HG02943 (cell line): Measurements from ENCODE around the gene PPP2R5B.

Experiments used
- ATAC-seq: cut with Tn5 transposase; IDR thresholded peaks from one replicate; pipeline ENCODE4 v1.9.1; 2021; ENCODE audit warnings: mild to moderate bottlenecking, low read depth, moderate library complexity; ENCODE audit not compliant: unreplicated experiment

PPP2R5B gene

GRCh38 chr11:64888729-64889511 lies 35.6 kb upstream of the PPP2R5B start:
- no peak for ATAC-seq

GRCh38 chr11:64890522-64890939 lies 34.0 kb upstream of the PPP2R5B start:
- no peak for ATAC-seq

- no peak for ATAC-seq
Measured at GRCh38 chr11:64891215-64891848, 33.2 kb upstream of the PPP2R5B start.

- ATAC-seq = no peak
Measured at GRCh38 chr11:64891880-64892279, 32.6 kb upstream of the PPP2R5B start.

- ATAC-seq = no peak
Measured at GRCh38 chr11:64892411-64892831, 32.1 kb upstream of the PPP2R5B start.

- ATAC-seq = no peak
Measured at GRCh38 chr11:64892838-64893193, 31.7 kb upstream of the PPP2R5B start.

GRCh38 chr11:64893194-64894069 lies 31.1 kb upstream of the PPP2R5B start:
- ATAC-seq = peak; percentile 60

GRCh38 chr11:64894070-64894811 lies 30.2 kb upstream of the PPP2R5B start:
- no peak for ATAC-seq

- ATAC-seq = no peak
Measured at GRCh38 chr11:64894812-64895452, 29.6 kb upstream of the PPP2R5B start.

GRCh38 chr11:64896448-64897022 lies 28.0 kb upstream of the PPP2R5B start:
- ATAC-seq = no peak

- no peak for ATAC-seq
Measured at GRCh38 chr11:64897381-64898075, 27.0 kb upstream of the PPP2R5B start.

- ATAC-seq = no peak
Measured at GRCh38 chr11:64898076-64898445, 26.4 kb upstream of the PPP2R5B start.

GRCh38 chr11:64898541-64898940 lies 25.9 kb upstream of the PPP2R5B start:
- no peak for ATAC-seq

GRCh38 chr11:64900263-64900678 lies 24.2 kb upstream of the PPP2R5B start:
- ATAC-seq = no peak

GRCh38 chr11:64900774-64901173 lies 23.7 kb upstream of the PPP2R5B start:
- no peak for ATAC-seq

- no peak for ATAC-seq
Measured at GRCh38 chr11:64902102-64902900, 22.2 kb upstream of the PPP2R5B start.

- no peak for ATAC-seq
Measured at GRCh38 chr11:64903291-64903833, 21.1 kb upstream of the PPP2R5B start.
